HCT116 (cell line): ENCODE measurements around the gene TACC2.

Experiments used
- CTCF ChIP-seq, 3 experiments: fragments of 200-600 bp in 1 of 3; sonication (generic) in 1 of 3; IDR thresholded peaks in 2 of 3; conservative IDR thresholded peaks in 1 of 3; 2 replicates each; pipeline ENCODE4 v1.5.1; 2012 to 2017; ENCODE audit warnings: low read depth in 2 of 3, low read length in 2 of 3, antibody characterized with exemption in 1 of 3, borderline replicate concordance in 1 of 3, control low read depth in 1 of 3, mild to moderate bottlenecking in 1 of 3, mixed read lengths in 1 of 3, mixed run types in 1 of 3, moderate library complexity in 1 of 3; ENCODE audit not compliant: insufficient read depth in 1 of 3
- ELF1 ChIP-seq: IDR thresholded peaks from 2 replicates; pipeline ENCODE4 v1.6.1; 2012; ENCODE audit warnings: low read depth, borderline replicate concordance
- EZH2 ChIP-seq: fragments of 200-600 bp; sonication (generic); IDR thresholded peaks from 2 replicates; pipeline ENCODE4 v1.6.1; 2017; ENCODE audit warnings: antibody characterized with exemption, mixed run types
- EZH2phosphoT487 ChIP-seq: fragments of 200-600 bp; IDR thresholded peaks from 2 replicates; pipeline ENCODE4 v1.6.1; 2018; ENCODE audit warnings: antibody characterized with exemption, borderline replicate concordance
- POLR2A ChIP-seq: IDR thresholded peaks from 2 replicates; pipeline ENCODE4 v1.7.0; 2011; ENCODE audit warnings: borderline replicate concordance; ENCODE audit not compliant: insufficient read depth, insufficient read length; ENCODE audit errors: extremely low read depth
- POLR2AphosphoS5 ChIP-seq: IDR thresholded peaks from 2 replicates; pipeline ENCODE4 v1.6.1; 2011; ENCODE audit warnings: mild to moderate bottlenecking, low read depth, low read length, moderate library complexity

DNA sequence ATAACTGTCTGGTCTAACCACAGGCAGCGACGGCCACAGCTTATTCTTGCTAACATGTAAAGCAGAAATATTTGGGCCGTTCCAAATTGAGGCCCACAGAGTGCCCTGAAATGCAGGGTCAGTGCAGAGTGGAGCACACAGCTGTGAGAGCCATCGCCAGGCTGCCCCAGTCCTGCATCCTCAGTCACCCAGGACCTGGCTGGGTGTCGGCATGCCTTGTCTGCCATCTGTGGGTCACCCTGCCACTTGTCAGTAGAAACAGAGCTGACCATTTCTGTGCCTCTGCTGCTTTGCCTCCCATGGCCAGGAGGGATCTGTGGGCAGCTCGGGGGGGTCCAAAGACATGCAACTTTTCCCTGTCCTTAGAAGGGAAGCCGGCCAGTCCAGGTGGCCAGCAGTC, 224.8 kb downstream of the TACC2 start:
- TF ChIP-seq CTCF (IDR thresholded peaks at IDR 0.05 in 2 of 3, conservative IDR thresholded peaks at IDR 0.05 in 1 of 3; ENCODE audit: borderline replicate concordance in 1 of 3, insufficient read depth in 1 of 3, low read depth in 2 of 3, low read length in 2 of 3) (no peak), POLR2A (no peak), POLR2AphosphoS5 (no peak), EZH2phosphoT487 (no peak), ELF1 (no peak), EZH2 (no peak)
